ENCODE data around the gene MED16. TPM values are rescaled to one million over a fixed set of nuclear protein-coding genes. Genes with fewer than 3 reads are reported as not detected.

MED16 gene
- total and polyA plus RNA-seq, 7 donors: 30.7 to 66.5 (median 51.3) TPM

DNA sequence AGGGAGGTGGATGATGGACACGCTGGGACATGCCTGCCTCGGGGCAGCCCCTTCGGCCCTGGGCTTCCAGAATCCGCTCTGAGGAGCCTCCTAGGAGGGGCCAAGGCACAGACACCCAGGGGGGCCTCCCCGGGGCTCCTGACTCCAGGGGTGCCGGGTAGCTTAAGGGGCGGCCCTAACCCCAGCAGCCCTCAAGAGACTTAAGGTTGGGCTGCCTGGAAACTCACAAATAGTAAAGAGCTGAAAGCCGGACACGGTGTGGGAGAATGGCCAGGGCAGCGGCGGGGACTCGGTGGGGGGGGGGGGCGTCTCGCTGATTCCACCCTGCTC lies 40.5 kb upstream of the MED16 start:
- ATAC-seq (no peak), DNase-seq (no peak)
- Histone ChIP-seq H3K36me3 (ENCODE audit: insufficient read depth in 1 of 2, low read depth in 1 of 2) (no peaks in the 10 kb centered on the region), H3K9me3 (no peaks in the 10 kb centered on the region), H3K27me3 (ENCODE audit: insufficient read depth in 3 of 3, low read length in 2 of 3) (no peaks in the 10 kb centered on the region), H3K4me3 (peak overlapping the region; percentile 18), H3K4me1 (peaks cover 27% of the 10 kb centered on the region), H3K27ac (no peak overlapping the region)
- TF ChIP-seq, protein P1, sequence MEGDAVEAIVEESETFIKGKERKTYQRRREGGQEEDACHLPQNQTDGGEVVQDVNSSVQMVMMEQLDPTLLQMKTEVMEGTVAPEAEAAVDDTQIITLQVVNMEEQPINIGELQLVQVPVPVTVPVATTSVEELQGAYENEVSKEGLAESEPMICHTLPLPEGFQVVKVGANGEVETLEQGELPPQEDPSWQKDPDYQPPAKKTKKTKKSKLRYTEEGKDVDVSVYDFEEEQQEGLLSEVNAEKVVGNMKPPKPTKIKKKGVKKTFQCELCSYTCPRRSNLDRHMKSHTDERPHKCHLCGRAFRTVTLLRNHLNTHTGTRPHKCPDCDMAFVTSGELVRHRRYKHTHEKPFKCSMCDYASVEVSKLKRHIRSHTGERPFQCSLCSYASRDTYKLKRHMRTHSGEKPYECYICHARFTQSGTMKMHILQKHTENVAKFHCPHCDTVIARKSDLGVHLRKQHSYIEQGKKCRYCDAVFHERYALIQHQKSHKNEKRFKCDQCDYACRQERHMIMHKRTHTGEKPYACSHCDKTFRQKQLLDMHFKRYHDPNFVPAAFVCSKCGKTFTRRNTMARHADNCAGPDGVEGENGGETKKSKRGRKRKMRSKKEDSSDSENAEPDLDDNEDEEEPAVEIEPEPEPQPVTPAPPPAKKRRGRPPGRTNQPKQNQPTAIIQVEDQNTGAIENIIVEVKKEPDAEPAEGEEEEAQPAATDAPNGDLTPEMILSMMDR (IDR thresholded peaks at IDR 0.05): no peak
- intact Hi-C loops (cut with DNase I): no loop called here
- 20 to 29% (median 21%) methylated on average over 9 to 14 of the region's 14 CpGs for WGBS, 3 donors

DNA sequence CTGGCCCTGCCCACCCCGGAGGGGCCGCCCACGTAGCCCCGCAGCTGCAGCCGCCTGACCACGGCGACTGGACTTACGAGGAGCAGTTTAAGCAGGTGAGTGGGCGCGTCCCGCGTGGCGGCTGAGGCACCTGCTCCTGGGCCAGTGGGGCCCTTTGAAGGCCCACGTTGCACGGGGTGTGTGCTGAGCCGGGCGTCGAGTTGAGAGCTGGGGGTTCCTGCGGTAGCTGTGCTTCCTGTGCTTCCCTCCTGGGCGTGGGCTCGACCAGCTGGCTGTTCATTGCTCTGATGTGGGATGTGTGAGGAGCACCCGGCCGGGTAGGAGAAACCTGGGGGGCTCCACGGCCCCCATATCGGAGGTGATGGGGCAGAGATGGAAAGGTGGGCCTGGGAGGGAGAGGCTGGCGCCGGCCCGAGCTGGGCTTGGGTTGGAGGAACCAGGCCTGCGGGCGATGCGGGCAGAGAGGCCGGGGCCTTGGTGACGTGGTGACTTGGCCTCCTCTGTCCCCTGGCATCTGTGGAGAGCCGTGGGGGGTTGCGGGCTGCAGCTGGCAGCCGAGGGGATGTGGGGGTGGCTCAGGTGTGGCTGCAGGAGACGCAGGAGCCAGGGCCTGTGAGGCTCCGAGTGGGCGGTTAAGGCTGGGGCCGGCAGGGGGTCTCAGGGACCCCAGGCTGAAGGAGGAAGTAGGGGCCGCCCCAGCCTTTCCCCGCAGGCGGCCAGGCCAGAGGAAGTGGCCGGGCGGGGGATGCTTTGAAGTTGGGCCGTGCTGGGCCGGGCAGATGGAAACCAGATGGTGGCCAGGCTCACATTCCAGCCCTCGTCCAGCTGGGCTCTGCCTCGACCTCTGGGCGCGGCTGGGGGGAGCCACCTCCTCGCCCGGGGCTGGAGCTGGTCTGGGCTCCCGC lies 39.9 kb upstream of the MED16 start:
- Histone ChIP-seq H3K4me1 (peaks cover 27% of the 10 kb centered on the region), H3K36me3 (ENCODE audit: insufficient read depth in 1 of 2, low read depth in 1 of 2) (no peaks in the 10 kb centered on the region), H3K4me3 (peak overlapping the region; percentile 18), H3K27me3 (ENCODE audit: insufficient read depth in 3 of 3, low read length in 2 of 3) (no peaks in the 10 kb centered on the region), H3K27ac (peak overlapping the region; percentile 30), H3K9me3 (no peaks in the 10 kb centered on the region)
- ATAC-seq: peak in 3 of 4 donors; percentile 30 to 48 (median 35)
- TF ChIP-seq, protein P1 (IDR thresholded peaks at IDR 0.05): no peak
- intact Hi-C loops (cut with DNase I): no loop called here
- peak; percentile 83 to 86 for DNase-seq
- WGBS, 3 donors: 28 to 34% (median 33%) methylated on average over 42 to 54 of the region's 54 CpGs

DNA sequence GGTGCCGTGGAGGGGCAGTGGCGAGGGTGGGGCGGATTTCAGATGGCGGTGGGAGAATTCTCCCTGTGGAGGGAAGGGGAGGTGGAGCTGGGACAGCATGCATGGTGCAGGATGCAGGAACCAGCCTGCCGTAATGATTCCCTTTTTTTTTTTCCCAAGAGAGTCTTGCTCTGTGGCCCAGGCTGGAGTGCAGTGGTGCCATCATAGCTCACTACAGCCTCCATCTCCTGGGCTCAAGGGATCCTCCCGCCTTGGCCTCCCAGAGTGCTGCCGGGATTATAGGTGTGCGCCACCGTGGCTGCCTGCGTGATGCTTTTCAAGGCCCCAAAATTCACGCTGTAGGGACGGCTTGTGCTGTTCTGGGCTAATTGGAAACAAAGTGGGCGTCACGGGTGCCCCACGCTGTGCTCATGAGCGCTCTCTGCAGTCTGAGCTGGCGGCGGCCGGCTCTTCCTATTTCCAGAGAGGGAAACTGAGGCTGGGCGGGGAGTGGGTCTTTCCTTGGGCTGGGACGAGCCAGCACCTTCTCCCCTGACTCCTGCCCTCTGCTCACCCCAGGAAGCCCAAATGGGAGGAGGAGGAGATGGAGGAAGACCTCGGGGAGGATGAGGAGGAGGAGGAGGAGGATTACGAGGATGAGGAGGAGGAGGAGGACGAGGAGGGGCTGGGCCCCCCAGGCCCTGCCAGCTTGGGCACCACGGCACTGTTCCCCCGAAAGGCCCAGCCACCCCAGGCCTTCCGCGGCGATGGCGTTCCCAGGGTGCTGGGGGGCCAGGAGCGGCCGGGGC lies 39.1 kb upstream of the MED16 start:
- Histone ChIP-seq H3K4me3 (no peak overlapping the region), H3K36me3 (ENCODE audit: insufficient read depth in 1 of 2, low read depth in 1 of 2) (no peaks in the 10 kb centered on the region), H3K4me1 (peaks cover 27% of the 10 kb centered on the region), H3K9me3 (no peaks in the 10 kb centered on the region), H3K27me3 (ENCODE audit: insufficient read depth in 3 of 3, low read length in 2 of 3) (no peaks in the 10 kb centered on the region), H3K27ac (no peak overlapping the region)
- no peak for DNase-seq
- TF ChIP-seq, protein P1 (IDR thresholded peaks at IDR 0.05): no peak
- no peak for ATAC-seq
- WGBS, 3 donors: 85 to 89% (median 89%) methylated on average over 29 to 32 of the region's 32 CpGs
- intact Hi-C loops (cut with DNase I): no loop called here

DNA sequence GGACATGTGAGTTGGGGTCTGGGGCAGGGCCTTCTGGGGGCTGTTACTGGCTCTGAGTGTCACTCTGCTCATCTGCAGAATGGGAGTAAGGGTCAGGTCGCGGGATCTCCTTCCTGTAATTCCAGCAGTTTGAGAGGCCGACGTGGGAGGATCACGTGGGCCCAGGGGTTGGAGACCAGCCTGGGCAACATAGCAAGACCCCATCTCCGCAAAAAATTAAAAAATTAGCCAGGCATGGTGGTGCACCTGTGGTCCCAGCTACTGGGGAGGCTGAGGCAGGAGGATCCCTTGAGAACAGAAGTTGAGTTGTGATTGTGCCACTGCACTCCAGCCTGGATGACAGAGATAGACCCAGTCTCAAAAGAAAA lies 36.9 kb upstream of the MED16 start:
- intact Hi-C loops (cut with DNase I): loop anchor here in 1 of 2 donors (10.0 kb wide), 1 partner anchor 285 kb away; no protein-coding TSS in a partner anchor
- WGBS, 3 donors: 86 to 94% (median 88%) methylated on average over 6 of the region's 6 CpGs
- DNase-seq (no peak), ATAC-seq (no peak)
- H3K27me3 ChIP-seq (ENCODE audit: insufficient read depth in 3 of 3, low read length in 2 of 3): no peaks in the 10 kb centered on the region
- H3K9me3 ChIP-seq: no peaks in the 10 kb centered on the region
- no peak overlapping the region for H3K27ac ChIP-seq
- TF ChIP-seq, protein P1 (IDR thresholded peaks at IDR 0.05): no peak
- H3K4me1 ChIP-seq: peaks cover 20% of the 10 kb centered on the region
- no peaks in the 10 kb centered on the region for H3K36me3 ChIP-seq (ENCODE audit: insufficient read depth in 1 of 2, low read depth in 1 of 2)
- no peak overlapping the region for H3K4me3 ChIP-seq
